H1 (cell line): Measurements from ENCODE around the gene CFH. TPM values are rescaled to one million over a fixed set of nuclear protein-coding genes. Genes with fewer than 3 reads are reported as not detected.

Experiments
- PHF8 ChIP-seq: fragments of 200-600 bp; sonication (generic); conservative IDR thresholded peaks from 2 replicates; pipeline ENCODE4 v1.7.1; 2012; ENCODE audit warnings: low read depth, mild to moderate bottlenecking, inconsistent platforms, low read length, moderate library complexity
- polyA plus RNA-seq, 7 experiments: library from polyadenylated mRNA; depleted of rRNA in 3 of 7; stranded (reverse) in 5 of 7; unstranded in 2 of 7; fragments of >200 nt in 5 of 7; fragments of 200-250 nt in 2 of 7; gene quantifications; 1 replicate in 5 of 7; 2 replicates in 1 of 7; 4 replicates in 1 of 7; pipeline versions ENCODE4 v1.2.1 to v1.2.3, GENCODE V29; 2011 to 2013; ENCODE audit warnings: missing spikeins in 2 of 7, mixed read lengths in 2 of 7
- total RNA-seq: library from RNA; stranded (reverse); fragmentation: NEBNext Ultra II Directional; extraction: Animal tissue kit (Norgen Biotek cat#: 25700); gene quantifications from 2 replicates; pipeline ENCODE4 v1.2.1, GENCODE V29; 2021

The CFH gene
- total and polyA plus RNA-seq, 2 of the 8 experiments (the other 6 are each of a cell fraction or from before 2014, with no cell fraction given) = not detected

DNA sequence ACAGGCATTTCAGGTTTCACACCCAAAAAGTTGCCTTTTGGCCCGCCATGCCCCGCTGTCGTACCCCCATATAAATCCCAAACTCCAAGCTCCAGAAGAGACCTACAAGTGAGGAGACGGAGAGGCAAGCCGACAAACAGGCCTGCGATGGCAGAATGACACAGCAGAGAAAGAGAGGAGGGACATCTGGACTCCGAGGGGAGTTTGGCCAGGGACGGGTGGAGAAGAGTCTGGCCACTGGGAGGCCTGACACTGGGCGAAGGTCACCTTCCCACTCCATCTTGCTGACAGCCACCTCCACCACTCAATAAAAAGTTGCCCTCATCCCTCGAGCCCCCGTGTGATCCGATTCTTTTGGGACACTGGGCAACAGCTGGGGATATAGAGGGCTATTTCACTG lies 1.9 kb upstream of the CFH start (continued):
- no peak for TF ChIP-seq PHF8
